Epithelial cell of proximal tubule (primary cell): ENCODE measurements around the gene ZNF33A. TPM values are rescaled to one million over a fixed set of nuclear protein-coding genes. Genes with fewer than 3 reads are reported as not detected.

Source experiments
- DNase-seq: peaks from one replicate; pipeline ENCODE4 v3.0.0-alpha.2; 2011; ENCODE audit warnings: low read depth
- H3K4me3 ChIP-seq: 2 replicates; pipeline ENCODE4 v1.5.1; 2011; ENCODE audit warnings: low read depth, mild to moderate bottlenecking, low read length
- total RNA-seq: library from RNA; depleted of rRNA; stranded (reverse); fragments of >200 nt; gene quantifications from 2 replicates; pipeline ENCODE4 v1.2.3, GENCODE V29; 2015
- TF ChIP-seq, protein P1 (sequence below): conservative IDR thresholded peaks from 2 replicates; pipeline ENCODE4 v1.5.1; 2012; ENCODE audit warnings: low read depth, mild to moderate bottlenecking, low read length

The ZNF33A gene
- 10.0 and 14.0 TPM in 2 replicates for total RNA-seq

DNA sequence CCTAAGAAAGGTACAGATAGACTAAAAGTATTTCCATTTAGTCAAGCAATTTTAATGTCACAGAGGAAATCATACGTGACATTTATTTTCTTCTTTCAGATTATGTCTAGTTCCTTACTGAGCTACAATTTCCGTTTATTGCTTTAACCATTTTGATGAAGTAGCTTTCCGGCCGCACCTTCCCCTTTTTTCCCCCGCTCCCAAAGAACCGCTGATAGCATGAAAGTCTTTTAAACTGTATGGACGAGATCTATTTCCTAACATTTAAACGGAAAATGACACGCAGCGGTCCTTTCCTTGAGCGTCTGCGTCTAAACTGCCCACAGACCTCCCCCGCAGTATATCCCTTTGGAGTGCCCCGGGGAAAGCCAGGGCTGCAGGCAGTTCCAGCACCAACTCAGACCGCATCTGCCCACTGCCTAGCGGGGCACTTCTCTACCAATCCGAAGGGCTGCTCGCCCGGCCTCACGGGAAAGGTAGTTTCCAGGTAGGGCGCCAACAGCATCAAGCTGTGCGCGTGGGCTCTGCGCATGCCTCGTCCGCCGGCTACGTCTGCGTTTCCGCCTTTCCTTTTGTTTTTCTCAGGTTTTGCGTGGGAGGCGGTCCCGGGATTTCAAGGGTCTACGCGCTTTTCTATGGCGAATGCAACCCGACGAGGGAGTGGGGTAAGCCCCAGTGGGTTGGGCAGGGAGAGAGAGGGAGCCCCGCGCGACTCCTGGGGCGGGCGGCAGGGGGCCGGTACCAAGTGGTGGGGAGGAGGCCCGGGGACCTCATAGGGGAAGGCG is at the start of gene ZNF33A:
Gene ZNF33A, plus strand, starts transcription at position 557 of the 785 bp plus-strand sequence. CDS start 1,667 bp downstream, outside the sequence.
- DNase-seq, result peak; percentile 69
- TF ChIP-seq, protein P1, sequence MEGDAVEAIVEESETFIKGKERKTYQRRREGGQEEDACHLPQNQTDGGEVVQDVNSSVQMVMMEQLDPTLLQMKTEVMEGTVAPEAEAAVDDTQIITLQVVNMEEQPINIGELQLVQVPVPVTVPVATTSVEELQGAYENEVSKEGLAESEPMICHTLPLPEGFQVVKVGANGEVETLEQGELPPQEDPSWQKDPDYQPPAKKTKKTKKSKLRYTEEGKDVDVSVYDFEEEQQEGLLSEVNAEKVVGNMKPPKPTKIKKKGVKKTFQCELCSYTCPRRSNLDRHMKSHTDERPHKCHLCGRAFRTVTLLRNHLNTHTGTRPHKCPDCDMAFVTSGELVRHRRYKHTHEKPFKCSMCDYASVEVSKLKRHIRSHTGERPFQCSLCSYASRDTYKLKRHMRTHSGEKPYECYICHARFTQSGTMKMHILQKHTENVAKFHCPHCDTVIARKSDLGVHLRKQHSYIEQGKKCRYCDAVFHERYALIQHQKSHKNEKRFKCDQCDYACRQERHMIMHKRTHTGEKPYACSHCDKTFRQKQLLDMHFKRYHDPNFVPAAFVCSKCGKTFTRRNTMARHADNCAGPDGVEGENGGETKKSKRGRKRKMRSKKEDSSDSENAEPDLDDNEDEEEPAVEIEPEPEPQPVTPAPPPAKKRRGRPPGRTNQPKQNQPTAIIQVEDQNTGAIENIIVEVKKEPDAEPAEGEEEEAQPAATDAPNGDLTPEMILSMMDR, result no peak
- peak within 1 kb of the TSS; percentile 82 for H3K4me3 ChIP-seq

DNA sequence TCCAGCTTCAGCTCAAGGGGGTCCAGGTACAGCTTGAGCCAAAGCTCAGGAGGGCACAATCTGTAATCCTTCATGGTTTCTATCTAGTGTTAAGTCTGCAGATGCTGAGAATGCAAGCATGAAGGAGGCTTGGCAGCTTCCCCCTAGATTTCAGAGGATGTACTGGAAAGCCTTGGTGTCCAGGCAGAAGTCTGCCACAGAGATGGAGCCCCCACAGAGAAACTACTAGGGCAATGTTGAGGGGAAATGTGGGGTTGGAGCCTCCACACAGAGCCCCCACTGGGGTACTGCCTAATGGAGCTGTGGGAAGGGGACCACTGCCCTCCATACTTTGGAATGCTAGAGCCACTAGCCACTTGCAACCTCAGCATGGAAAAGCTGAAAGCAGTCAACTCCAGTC is 45.5 kb upstream of the ZNF33A start:
- H3K4me3 ChIP-seq, result no peak overlapping the region
- no peak for DNase-seq
- TF ChIP-seq, protein P1, result no peak

DNA sequence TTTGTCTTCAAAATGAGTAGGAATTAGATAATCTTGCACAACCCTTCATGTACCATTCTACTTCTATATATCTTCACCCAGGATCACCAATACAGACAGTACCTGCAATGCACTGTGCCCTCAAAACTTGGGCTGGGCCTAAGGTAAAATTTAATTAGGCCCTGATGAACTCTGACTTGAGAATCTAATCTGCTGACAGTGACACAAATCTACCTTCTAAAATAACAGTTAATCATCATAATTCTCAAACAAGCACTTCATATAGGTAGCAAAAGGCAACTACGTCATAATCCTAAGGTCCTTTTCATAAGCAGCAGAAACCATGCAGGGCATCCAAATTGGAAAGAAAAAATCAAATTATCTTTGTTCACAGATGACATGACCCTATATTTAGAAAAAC is 38.1 kb upstream of the ZNF33A start:
- TF ChIP-seq, protein P1, result no peak
- DNase-seq, result no peak
- no peak overlapping the region for H3K4me3 ChIP-seq

DNA sequence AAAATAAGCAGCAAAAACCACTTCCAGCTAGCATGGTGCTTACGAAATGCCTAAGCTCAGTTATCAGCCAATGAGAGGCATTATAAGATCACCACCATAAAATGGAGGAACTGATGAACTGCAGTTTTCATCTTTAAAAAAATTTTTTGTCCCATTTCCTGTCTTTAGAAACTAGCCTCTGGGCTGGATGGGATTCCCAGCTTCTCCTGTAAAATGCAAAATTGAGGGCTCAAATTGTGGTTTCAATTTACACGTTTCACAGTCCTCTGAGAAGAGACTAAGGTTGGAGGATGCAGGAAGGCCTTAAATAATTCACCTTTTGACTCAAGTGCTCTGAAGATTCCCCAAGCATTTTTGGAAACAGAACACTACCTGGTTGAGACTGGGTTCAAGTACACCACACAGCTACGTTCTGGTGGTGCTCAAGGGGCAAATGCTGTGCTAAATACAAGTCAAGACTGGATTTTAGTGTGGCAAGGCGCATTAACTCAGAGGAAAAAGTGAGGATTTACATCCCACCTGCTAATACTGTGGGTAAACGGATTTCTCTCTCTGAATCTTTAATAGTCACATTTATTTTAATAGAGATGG is 35.0 kb upstream of the ZNF33A start:
- no peak for DNase-seq
- TF ChIP-seq, protein P1, result no peak
- H3K4me3 ChIP-seq, result peak overlapping the region; percentile 83

DNA sequence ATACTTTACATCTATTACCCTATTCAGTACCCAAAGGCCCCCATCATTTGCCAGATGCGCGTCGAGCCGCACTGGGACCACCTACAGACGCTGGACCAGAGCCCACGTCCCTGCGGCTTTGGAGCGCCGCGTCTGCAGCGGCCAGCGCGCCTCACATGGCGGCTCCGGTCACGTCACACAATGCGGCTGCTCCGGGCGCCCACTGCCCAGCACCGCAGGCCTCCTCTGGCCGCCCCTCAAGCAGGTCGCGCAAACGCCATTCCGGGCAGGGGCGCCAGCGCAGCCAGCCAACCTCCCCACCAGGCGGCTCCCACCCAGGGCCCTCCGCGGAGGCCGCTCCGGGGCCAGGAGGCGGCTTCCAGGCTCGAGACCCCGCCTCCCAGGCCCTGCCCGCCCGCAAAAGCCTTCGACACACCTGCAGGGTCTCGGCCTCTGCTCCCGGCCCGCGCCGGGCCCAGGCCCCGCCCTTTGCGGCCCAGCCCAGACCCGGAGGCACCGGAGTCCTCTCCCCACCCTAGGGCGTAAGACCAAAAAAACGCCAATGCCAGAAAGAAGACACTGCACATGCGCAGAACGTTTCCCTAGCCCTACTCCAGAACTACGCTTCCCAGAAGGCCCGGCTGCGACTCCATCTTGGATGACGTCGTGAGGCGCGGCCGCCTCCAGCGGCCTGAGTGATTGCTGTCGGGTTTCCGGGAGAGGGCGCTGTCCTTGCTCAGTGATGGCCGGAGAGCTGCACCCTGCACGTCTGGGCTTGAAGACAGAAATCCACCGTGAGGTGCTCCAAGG is 34.2 kb upstream of the ZNF33A start, which contains the start of gene ZNF25:
Gene ZNF25, minus strand, starts transcription at position 557 of the 789 bp plus-strand sequence. CDS start 4,925 bp downstream, outside the sequence.
- peak; percentile 91 for DNase-seq
- H3K4me3 ChIP-seq, result peak within 1 kb of the TSS; percentile 83
- TF ChIP-seq, protein P1, result peak; percentile 97

DNA sequence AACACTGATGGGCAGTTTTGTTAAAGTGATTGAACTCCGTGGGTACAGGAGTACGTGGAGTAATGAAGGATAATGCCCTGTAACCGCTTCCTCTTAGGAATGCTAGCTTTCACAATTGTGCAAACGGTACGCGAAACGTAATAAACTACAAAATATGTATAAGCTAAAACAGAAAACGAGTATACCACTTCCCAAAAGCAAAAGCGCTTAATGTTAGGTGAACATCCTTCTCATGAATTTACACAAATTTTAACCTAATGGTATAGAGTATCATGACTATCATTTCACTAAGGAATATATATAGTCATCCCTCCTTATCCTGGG is 33.6 kb upstream of the ZNF33A start:
- TF ChIP-seq, protein P1, result no peak
- DNase-seq, result no peak
- H3K4me3 ChIP-seq, result peak overlapping the region; percentile 83
